Measurements from ENCODE around the gene RFX8.
"Not testable (repeated sequence)": the region's sequence is repeated elsewhere in the genome, so short reads cannot be mapped to it uniquely, and the experiment has no call there.

Gene RFX8

GRCh38 chr2:101469863-101470262, 5.0 kb downstream of the RFX8 start:
- WGBS, 2 experiments (ENCODE audit: insufficient coverage in 2 of 2): 81 to 97% methylated on average over 3 to 4 of the region's 4 CpGs
- H3K9me3 ChIP-seq (ENCODE audit: control insufficient read depth, low read length): no peaks in the 10 kb centered on the region
- H3K27ac ChIP-seq (ENCODE audit: low read depth, low read length, severe bottlenecking): no peak overlapping the region
- H3K4me3 ChIP-seq (ENCODE audit: extremely low read depth, insufficient read depth, low read length, poor library complexity, severe bottlenecking): no peak overlapping the region
- peaks cover 5% of the 10 kb centered on the region for H3K4me1 ChIP-seq (ENCODE audit: control insufficient read depth, insufficient read depth, low read length, poor library complexity, severe bottlenecking)
- H3K36me3 ChIP-seq (ENCODE audit: control insufficient read depth, insufficient read depth, low read length): no peaks in the 10 kb centered on the region

GRCh38 chr2:101467306-101467705, 7.6 kb downstream of the RFX8 start:
- Histone ChIP-seq H3K36me3 (ENCODE audit: control insufficient read depth, insufficient read depth, low read length) (no peaks in the 10 kb centered on the region), H3K4me1 (ENCODE audit: control insufficient read depth, insufficient read depth, low read length, poor library complexity, severe bottlenecking) (peaks cover 7% of the 10 kb centered on the region), H3K9me3 (ENCODE audit: control insufficient read depth, low read length) (no peaks in the 10 kb centered on the region), H3K27ac (ENCODE audit: low read depth, low read length, severe bottlenecking) (no peak overlapping the region), H3K4me3 (ENCODE audit: extremely low read depth, insufficient read depth, low read length, poor library complexity, severe bottlenecking) (no peak overlapping the region)
- 36 to 56% methylated on average over 2 to 4 of the region's 4 CpGs for WGBS, 2 experiments (ENCODE audit: insufficient coverage in 2 of 2)

- H3K4me1 ChIP-seq (ENCODE audit: control insufficient read depth, insufficient read depth, low read length, poor library complexity, severe bottlenecking): peaks cover 7% of the 10 kb centered on the region
- no peaks in the 10 kb centered on the region for H3K36me3 ChIP-seq (ENCODE audit: control insufficient read depth, insufficient read depth, low read length)
- H3K9me3 ChIP-seq (ENCODE audit: control insufficient read depth, low read length): no peaks in the 10 kb centered on the region
- H3K4me3 ChIP-seq (ENCODE audit: extremely low read depth, insufficient read depth, low read length, poor library complexity, severe bottlenecking): no peak overlapping the region
- H3K27ac ChIP-seq (ENCODE audit: low read depth, low read length, severe bottlenecking): no peak overlapping the region
- WGBS, 2 experiments (ENCODE audit: insufficient coverage in 2 of 2): 92 to 96% methylated on average over 3 of the region's 3 CpGs
These were observed 8.5 kb downstream of the RFX8 start for GRCh38 chr2:101466426-101466825.

- Histone ChIP-seq H3K4me3 (ENCODE audit: extremely low read depth, insufficient read depth, low read length, poor library complexity, severe bottlenecking) (no peak overlapping the region), H3K9me3 (ENCODE audit: control insufficient read depth, low read length) (no peaks in the 10 kb centered on the region), H3K36me3 (ENCODE audit: control insufficient read depth, insufficient read depth, low read length) (no peaks in the 10 kb centered on the region), H3K27ac (ENCODE audit: low read depth, low read length, severe bottlenecking) (no peak overlapping the region), H3K4me1 (ENCODE audit: control insufficient read depth, insufficient read depth, low read length, poor library complexity, severe bottlenecking) (peaks cover 7% of the 10 kb centered on the region)
- WGBS, 2 experiments (ENCODE audit: insufficient coverage in 2 of 2): 100% methylated on average over 1 of the region's 1 CpG; no CpG with 5 or more reads in 1 of the 2 experiments
These were observed 10.1 kb downstream of the RFX8 start for GRCh38 chr2:101464841-101465240.

GRCh38 chr2:101463911-101464641, 10.8 kb downstream of the RFX8 start:
- Histone ChIP-seq H3K4me3 (ENCODE audit: extremely low read depth, insufficient read depth, low read length, poor library complexity, severe bottlenecking) (no peak overlapping the region), H3K9me3 (ENCODE audit: control insufficient read depth, low read length) (no peaks in the 10 kb centered on the region), H3K4me1 (ENCODE audit: control insufficient read depth, insufficient read depth, low read length, poor library complexity, severe bottlenecking) (peaks cover 7% of the 10 kb centered on the region), H3K27ac (ENCODE audit: low read depth, low read length, severe bottlenecking) (no peak overlapping the region), H3K36me3 (ENCODE audit: control insufficient read depth, insufficient read depth, low read length) (no peaks in the 10 kb centered on the region)
- WGBS, 2 experiments (ENCODE audit: insufficient coverage in 2 of 2): 92 to 97% methylated on average over 6 of the region's 11 CpGs

GRCh38 chr2:101463421-101463820, 11.5 kb downstream of the RFX8 start:
- Histone ChIP-seq H3K4me3 (ENCODE audit: extremely low read depth, insufficient read depth, low read length, poor library complexity, severe bottlenecking) (no peak overlapping the region), H3K4me1 (ENCODE audit: control insufficient read depth, insufficient read depth, low read length, poor library complexity, severe bottlenecking) (peaks cover 7% of the 10 kb centered on the region), H3K9me3 (ENCODE audit: control insufficient read depth, low read length) (no peaks in the 10 kb centered on the region), H3K27ac (ENCODE audit: low read depth, low read length, severe bottlenecking) (no peak overlapping the region), H3K36me3 (ENCODE audit: control insufficient read depth, insufficient read depth, low read length) (no peaks in the 10 kb centered on the region)
- 89 to 98% methylated on average over 4 to 6 of the region's 8 CpGs for WGBS, 2 experiments (ENCODE audit: insufficient coverage in 2 of 2)

GRCh38 chr2:101461381-101461780, 13.5 kb downstream of the RFX8 start:
- WGBS, 2 experiments (ENCODE audit: insufficient coverage in 2 of 2): 80% methylated on average over 1 of the region's 2 CpGs; no CpG with 5 or more reads in 1 of the 2 experiments
- Histone ChIP-seq H3K36me3 (ENCODE audit: control insufficient read depth, insufficient read depth, low read length) (no peaks in the 10 kb centered on the region), H3K9me3 (ENCODE audit: control insufficient read depth, low read length) (no peaks in the 10 kb centered on the region), H3K4me1 (ENCODE audit: control insufficient read depth, insufficient read depth, low read length, poor library complexity, severe bottlenecking) (peaks cover 7% of the 10 kb centered on the region), H3K27ac (ENCODE audit: low read depth, low read length, severe bottlenecking) (no peak overlapping the region), H3K4me3 (ENCODE audit: extremely low read depth, insufficient read depth, low read length, poor library complexity, severe bottlenecking) (no peak overlapping the region)

- H3K27ac ChIP-seq (ENCODE audit: low read depth, low read length, severe bottlenecking); H3K4me3 ChIP-seq (ENCODE audit: extremely low read depth, insufficient read depth, low read length, poor library complexity, severe bottlenecking); H3K4me1 ChIP-seq (ENCODE audit: control insufficient read depth, insufficient read depth, low read length, poor library complexity, severe bottlenecking); H3K9me3 ChIP-seq (ENCODE audit: control insufficient read depth, low read length); H3K36me3 ChIP-seq (ENCODE audit: control insufficient read depth, insufficient read depth, low read length): not testable (repeated sequence)
- no CpG with 5 or more reads among the region's 3 CpGs for WGBS, 2 experiments (ENCODE audit: insufficient coverage in 2 of 2)
These were observed 20.5 kb downstream of the RFX8 start for GRCh38 chr2:101454408-101454807.

GRCh38 chr2:101450965-101451364, 23.9 kb downstream of the RFX8 start:
- WGBS, 2 experiments (ENCODE audit: insufficient coverage in 2 of 2): 94 to 100% methylated on average over 2 to 3 of the region's 6 CpGs
- H3K4me3 ChIP-seq (ENCODE audit: extremely low read depth, insufficient read depth, low read length, poor library complexity, severe bottlenecking): no peak overlapping the region

GRCh38 chr2:101446869-101447268, 28.0 kb downstream of the RFX8 start:
- WGBS, 2 experiments (ENCODE audit: insufficient coverage in 2 of 2): 100% methylated on average over 1 of the region's 4 CpGs
- Histone ChIP-seq H3K4me3 (ENCODE audit: extremely low read depth, insufficient read depth, low read length, poor library complexity, severe bottlenecking) (no peak overlapping the region), H3K9me3 (ENCODE audit: control insufficient read depth, low read length) (no peaks in the 10 kb centered on the region), H3K36me3 (ENCODE audit: control insufficient read depth, insufficient read depth, low read length) (no peaks in the 10 kb centered on the region), H3K4me1 (ENCODE audit: control insufficient read depth, insufficient read depth, low read length, poor library complexity, severe bottlenecking) (no peaks in the 10 kb centered on the region), H3K27ac (ENCODE audit: low read depth, low read length, severe bottlenecking) (no peak overlapping the region)

More at GRCh38 chr2:101450965-101451364, 23.9 kb downstream of the RFX8 start:
- H3K36me3 ChIP-seq (ENCODE audit: control insufficient read depth, insufficient read depth, low read length): no peaks in the 10 kb centered on the region
- no peaks in the 10 kb centered on the region for H3K9me3 ChIP-seq (ENCODE audit: control insufficient read depth, low read length)
- H3K27ac ChIP-seq (ENCODE audit: low read depth, low read length, severe bottlenecking): no peak overlapping the region
- H3K4me1 ChIP-seq (ENCODE audit: control insufficient read depth, insufficient read depth, low read length, poor library complexity, severe bottlenecking): no peaks in the 10 kb centered on the region

GRCh38 chr2:101442667-101443061, 32.2 kb downstream of the RFX8 start:
- Histone ChIP-seq H3K9me3 (ENCODE audit: control insufficient read depth, low read length) (no peaks in the 10 kb centered on the region), H3K27ac (ENCODE audit: low read depth, low read length, severe bottlenecking) (no peak overlapping the region), H3K4me1 (ENCODE audit: control insufficient read depth, insufficient read depth, low read length, poor library complexity, severe bottlenecking) (no peaks in the 10 kb centered on the region), H3K36me3 (ENCODE audit: control insufficient read depth, insufficient read depth, low read length) (no peaks in the 10 kb centered on the region), H3K4me3 (ENCODE audit: extremely low read depth, insufficient read depth, low read length, poor library complexity, severe bottlenecking) (no peak overlapping the region)
- WGBS, 2 experiments (ENCODE audit: insufficient coverage in 2 of 2): 30 to 62% methylated on average over 2 of the region's 3 CpGs
